Osteoblast (primary cell): ENCODE measurements around the gene CYP11A1. TPM values are rescaled to one million over a fixed set of nuclear protein-coding genes. Genes with fewer than 3 reads are reported as not detected.
"Not testable (repeated sequence)": the region's sequence is repeated elsewhere in the genome, so short reads cannot be mapped to it uniquely, and the experiment has no call there.

Experiments used
- DNase-seq: peaks from one replicate; pipeline ENCODE4 v3.0.0; 2011; ENCODE audit warnings: low spot score, mixed read lengths; ENCODE audit not compliant: insufficient read length; ENCODE audit errors: missing footprints
- H2AFZ ChIP-seq: 2 replicates; pipeline ENCODE4 v1.6.0; 2011; ENCODE audit warnings: mild to moderate bottlenecking, low read length
- H3K27ac ChIP-seq: 2 replicates; pipeline ENCODE4 v1.5.1; 2011; ENCODE audit warnings: mild to moderate bottlenecking, low read depth, low read length, moderate library complexity
- H3K27me3 ChIP-seq: 2 replicates; pipeline ENCODE4 v1.6.0; 2012; ENCODE audit warnings: mild to moderate bottlenecking, control low read depth, inconsistent platforms, low read length, moderate library complexity; ENCODE audit not compliant: insufficient read depth
- H3K36me3 ChIP-seq: 2 replicates; pipeline ENCODE4 v1.5.1; 2011; ENCODE audit warnings: mild to moderate bottlenecking, low read length, control low read depth, moderate library complexity; ENCODE audit not compliant: insufficient read depth
- H3K4me1 ChIP-seq: 2 replicates; pipeline ENCODE4 v1.5.1; 2011; ENCODE audit warnings: mild to moderate bottlenecking, low read length, control low read depth, moderate library complexity; ENCODE audit not compliant: insufficient read depth
- H3K4me2 ChIP-seq: 2 replicates; pipeline ENCODE4 v1.6.0; 2011; ENCODE audit warnings: mild to moderate bottlenecking, low read length; ENCODE audit not compliant: insufficient read depth
- H3K4me3 ChIP-seq: fragments of 200-600 bp; sonication (generic); 3 replicates; pipeline ENCODE4 v1.5.1; 2012; ENCODE audit warnings: mild to moderate bottlenecking, low read length, inconsistent platforms; ENCODE audit not compliant: insufficient read depth
- H3K79me2 ChIP-seq: 2 replicates; pipeline ENCODE4 v1.6.0; 2012; ENCODE audit warnings: mild to moderate bottlenecking, low read length, control low read depth, inconsistent platforms; ENCODE audit not compliant: insufficient read depth
- H3K9me3 ChIP-seq: 2 replicates; pipeline ENCODE4 v1.5.1; 2011; ENCODE audit warnings: low read depth, low read length, control low read depth
- H4K20me1 ChIP-seq: 2 replicates; pipeline ENCODE4 v1.6.0; 2012; ENCODE audit warnings: mild to moderate bottlenecking, low read length, control low read depth; ENCODE audit not compliant: insufficient read depth
- CTCF ChIP-seq: IDR thresholded peaks from 2 replicates; pipeline ENCODE4 v1.5.1; 2011; ENCODE audit warnings: mild to moderate bottlenecking, low read depth, low read length, moderate library complexity; ENCODE audit errors: extremely low read depth
- total RNA-seq: library from RNA; depleted of rRNA; stranded (reverse); fragments of >200 nt; gene quantifications from 2 replicates; pipeline ENCODE4 v1.2.3, GENCODE V29; 2012

CYP11A1 gene
- total RNA-seq, 1 donor: 1.4 TPM

- Histone ChIP-seq H2AFZ (no peak overlapping the region), H3K4me2 (no peak overlapping the region), H4K20me1 (no peaks in the 10 kb centered on the region), H3K4me3 (no peak overlapping the region), H3K9me3 (no peaks in the 10 kb centered on the region), H3K36me3 (no peaks in the 10 kb centered on the region), H3K79me2 (no peaks in the 10 kb centered on the region), H3K4me1 (peaks cover 14% of the 10 kb centered on the region), H3K27ac (no peak overlapping the region), H3K27me3 (no peaks in the 10 kb centered on the region)
- DNase-seq: no peak
- no peak for TF ChIP-seq CTCF
Measured at GRCh38 chr15:74368121-74368520, 675 bp upstream of the CYP11A1 start.

GRCh38 chr15:74365598-74366445, 1.6 kb downstream of the CYP11A1 start:
- DNase-seq: peak; percentile 92
- Histone ChIP-seq H3K4me1 (peaks cover 14% of the 10 kb centered on the region), H3K27me3 (no peaks in the 10 kb centered on the region), H2AFZ (peak overlapping the region; percentile 97), H4K20me1 (no peaks in the 10 kb centered on the region), H3K27ac (peak overlapping the region; percentile 27), H3K4me3 (peak overlapping the region; percentile 82), H3K9me3 (no peaks in the 10 kb centered on the region), H3K4me2 (peak overlapping the region; percentile 73), H3K79me2 (no peaks in the 10 kb centered on the region), H3K36me3 (no peaks in the 10 kb centered on the region)
- TF ChIP-seq CTCF: no peak

- no peaks in the 10 kb centered on the region for H4K20me1 ChIP-seq
- peak; percentile 78 for DNase-seq
- no peaks in the 10 kb centered on the region for H3K9me3 ChIP-seq
- H3K27me3 ChIP-seq: no peaks in the 10 kb centered on the region
- H2AFZ ChIP-seq: peak overlapping the region; percentile 97
- TF ChIP-seq CTCF: no peak
- no peaks in the 10 kb centered on the region for H3K36me3 ChIP-seq
- peak overlapping the region; percentile 82 for H3K4me3 ChIP-seq
- peak overlapping the region; percentile 27 for H3K27ac ChIP-seq
- H3K4me2 ChIP-seq: peak overlapping the region; percentile 73
- H3K79me2 ChIP-seq: no peaks in the 10 kb centered on the region
- peaks cover 14% of the 10 kb centered on the region for H3K4me1 ChIP-seq
Measured at GRCh38 chr15:74364936-74365597, 2.4 kb downstream of the CYP11A1 start.

- H3K36me3 ChIP-seq: no peaks in the 10 kb centered on the region
- no peak for TF ChIP-seq CTCF
- no peaks in the 10 kb centered on the region for H3K27me3 ChIP-seq
- no peaks in the 10 kb centered on the region for H4K20me1 ChIP-seq
- no peak overlapping the region for H2AFZ ChIP-seq
- H3K4me3 ChIP-seq: no peak overlapping the region
- no peak overlapping the region for H3K4me2 ChIP-seq
- H3K79me2 ChIP-seq: no peaks in the 10 kb centered on the region
- no peaks in the 10 kb centered on the region for H3K9me3 ChIP-seq
- peaks cover 7% of the 10 kb centered on the region for H3K4me1 ChIP-seq
- no peak overlapping the region for H3K27ac ChIP-seq
- no peak for DNase-seq
Measured at GRCh38 chr15:74362482-74362881, 5.0 kb downstream of the CYP11A1 start.

- H3K27me3 ChIP-seq, H2AFZ ChIP-seq, H4K20me1 ChIP-seq, H3K9me3 ChIP-seq, H3K4me2 ChIP-seq, DNase-seq, H3K4me3 ChIP-seq, H3K79me2 ChIP-seq, H3K4me1 ChIP-seq, H3K27ac ChIP-seq, H3K36me3 ChIP-seq: not testable (repeated sequence)
Measured at GRCh38 chr15:74360855-74361254, 6.6 kb downstream of the CYP11A1 start.

GRCh38 chr15:74359376-74359775, 8.1 kb downstream of the CYP11A1 start:
- not testable (repeated sequence) for H3K27ac ChIP-seq, H3K9me3 ChIP-seq, H2AFZ ChIP-seq, H4K20me1 ChIP-seq, H3K27me3 ChIP-seq, H3K4me2 ChIP-seq, H3K79me2 ChIP-seq, H3K4me1 ChIP-seq, H3K36me3 ChIP-seq, H3K4me3 ChIP-seq, DNase-seq
